HepG2 (cell line): ENCODE measurements around the gene FXR2. TPM values are rescaled to one million over a fixed set of nuclear protein-coding genes. Genes with fewer than 3 reads are reported as not detected.

Source experiments
- DBP ChIP-seq: sonication (generic); formaldehyde crosslinking; IDR thresholded peaks from 2 replicates; pipeline ENCODE4 v1.4.0; 2020; ENCODE audit warnings: missing genetic modification reagents; ENCODE audit errors: not compliant biosample characterization
- IKZF4 ChIP-seq: sonication (generic); formaldehyde crosslinking; IDR thresholded peaks from 2 replicates; pipeline ENCODE4 v1.5.1; 2020; ENCODE audit warnings: borderline replicate concordance, mild to moderate bottlenecking, low read depth, missing genetic modification reagents; ENCODE audit errors: not compliant biosample characterization
- KIAA2018 ChIP-seq: sonication (generic); formaldehyde crosslinking; IDR thresholded peaks from 2 replicates; pipeline ENCODE4 v1.5.0; 2020; ENCODE audit warnings: mild to moderate bottlenecking, missing genetic modification reagents, borderline replicate concordance
- ZNF124 ChIP-seq: sonication (generic); formaldehyde crosslinking; IDR thresholded peaks from 2 replicates; pipeline ENCODE4 v1.4.0; 2020; ENCODE audit warnings: missing genetic modification reagents
- ZNF354B ChIP-seq: sonication (generic); formaldehyde crosslinking; IDR thresholded peaks from 2 replicates; pipeline ENCODE4 v1.8.0; 2022; ENCODE audit warnings: mild to moderate bottlenecking, missing genetic modification reagents
- ZNF598 ChIP-seq: sonication (generic); formaldehyde crosslinking; IDR thresholded peaks from 2 replicates; pipeline ENCODE4 v1.5.1; 2020; ENCODE audit warnings: mild to moderate bottlenecking, missing genetic modification reagents, borderline replicate concordance
- polyA plus RNA-seq, 8 experiments: library from polyadenylated mRNA; depleted of rRNA in 3 of 8; stranded (reverse) in 7 of 8; unstranded in 1 of 8; fragments of >200 nt; fragmentation: Illumina TruSeq in 4 of 8; extraction: Trizol in 4 of 8; gene quantifications; 2 replicates each; pipeline versions ENCODE4 v1.2.1 to v1.2.3, GENCODE V29; 2011 to 2016; ENCODE audit warnings: low read depth in 4 of 8, missing spikeins in 1 of 8, mixed read lengths in 1 of 8; ENCODE audit not compliant: insufficient read depth in 1 of 8
- total RNA-seq, 5 experiments: library from RNA; depleted of rRNA; stranded (reverse); fragments of >200 nt; fragmentation: Illumina TruSeq; extraction: Trizol; gene quantifications; 2 replicates each; pipeline ENCODE4 v1.2.3, GENCODE V29; 2016; ENCODE audit warnings: low read depth in 1 of 5

The FXR2 gene
- total and polyA plus RNA-seq, 2 of the 13 experiments (the other 11 are each of a cell fraction or from before 2014, with no cell fraction given) = 20.9 to 24.4 TPM

GRCh38 chr17:7629939-7630571 is 15.4 kb upstream of the FXR2 start, which contains the start of gene SHBG (continued):
- TF ChIP-seq KIAA2018 (CRISPR knock-in tag) = no peak
- TF ChIP-seq ZNF354B (CRISPR knock-in tag) = no peak
- no peak for TF ChIP-seq DBP
- TF ChIP-seq ZNF598 = peak; percentile 74; the same call in 1 of the 2 replicates
- TF ChIP-seq IKZF4 (CRISPR knock-in tag) = no peak
- TF ChIP-seq ZNF124 (CRISPR knock-in tag) = no peak
- TF ChIP-seq, all 625 proteins: peak for 78
